Measurements from ENCODE around the gene RCAN3. TPM values are rescaled to one million over a fixed set of nuclear protein-coding genes. Genes with fewer than 3 reads are reported as not detected.
"Not testable (repeated sequence)": the region's sequence is repeated elsewhere in the genome, so short reads cannot be mapped to it uniquely, and the experiment has no call there.

Gene RCAN3
- total RNA-seq, 1 donor from 2014 or later: 11.3 TPM

DNA sequence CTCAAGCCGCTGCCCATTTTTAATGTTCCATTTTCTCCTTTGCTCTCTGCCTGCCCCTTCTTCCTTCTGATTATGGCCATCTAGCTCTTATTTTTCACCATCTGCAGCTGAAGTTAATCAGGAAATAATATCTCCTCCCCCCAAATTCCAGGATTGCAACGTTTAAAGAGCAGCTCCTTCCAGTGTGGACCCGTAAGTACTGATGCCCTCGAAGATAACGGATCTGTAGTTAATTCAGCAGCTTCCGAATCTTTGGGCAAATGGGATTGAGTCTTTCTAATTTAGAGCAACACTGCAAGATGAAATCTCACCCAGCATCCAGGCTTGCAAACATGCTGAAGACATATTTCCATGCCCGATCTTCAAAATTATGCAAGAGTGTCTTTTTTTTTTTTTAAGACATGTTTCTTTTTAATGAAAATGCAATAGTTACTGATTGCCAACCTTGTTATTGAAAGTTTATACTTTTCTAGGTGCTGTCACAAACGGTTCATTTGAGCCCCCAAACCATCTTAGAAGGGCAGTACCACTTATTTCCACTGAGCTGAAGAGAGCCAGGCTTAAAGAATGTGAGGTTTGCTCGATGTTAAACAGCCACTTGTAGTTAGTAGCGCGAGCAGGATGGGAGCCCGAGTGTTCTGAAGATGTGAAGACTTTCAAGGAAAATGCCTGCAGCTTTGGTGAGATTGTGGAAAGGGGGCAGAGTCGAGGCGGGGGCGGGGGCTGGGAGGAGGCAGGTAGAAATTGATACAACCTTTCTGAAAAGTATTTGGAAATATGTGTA, 10.9 kb upstream of the RCAN3 start:
- H3K36me3 ChIP-seq: no peaks in the 10 kb centered on the region
- H3K27me3 ChIP-seq: no peaks in the 10 kb centered on the region
- H3K4me3 ChIP-seq: no peak overlapping the region
- H3K27ac ChIP-seq: no peak overlapping the region
- TF ChIP-seq, protein P1, sequence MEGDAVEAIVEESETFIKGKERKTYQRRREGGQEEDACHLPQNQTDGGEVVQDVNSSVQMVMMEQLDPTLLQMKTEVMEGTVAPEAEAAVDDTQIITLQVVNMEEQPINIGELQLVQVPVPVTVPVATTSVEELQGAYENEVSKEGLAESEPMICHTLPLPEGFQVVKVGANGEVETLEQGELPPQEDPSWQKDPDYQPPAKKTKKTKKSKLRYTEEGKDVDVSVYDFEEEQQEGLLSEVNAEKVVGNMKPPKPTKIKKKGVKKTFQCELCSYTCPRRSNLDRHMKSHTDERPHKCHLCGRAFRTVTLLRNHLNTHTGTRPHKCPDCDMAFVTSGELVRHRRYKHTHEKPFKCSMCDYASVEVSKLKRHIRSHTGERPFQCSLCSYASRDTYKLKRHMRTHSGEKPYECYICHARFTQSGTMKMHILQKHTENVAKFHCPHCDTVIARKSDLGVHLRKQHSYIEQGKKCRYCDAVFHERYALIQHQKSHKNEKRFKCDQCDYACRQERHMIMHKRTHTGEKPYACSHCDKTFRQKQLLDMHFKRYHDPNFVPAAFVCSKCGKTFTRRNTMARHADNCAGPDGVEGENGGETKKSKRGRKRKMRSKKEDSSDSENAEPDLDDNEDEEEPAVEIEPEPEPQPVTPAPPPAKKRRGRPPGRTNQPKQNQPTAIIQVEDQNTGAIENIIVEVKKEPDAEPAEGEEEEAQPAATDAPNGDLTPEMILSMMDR (IDR thresholded peaks at IDR 0.05): no peak
- ATAC-seq: no peak
- no peaks in the 10 kb centered on the region for H3K4me1 ChIP-seq
- intact Hi-C loops (cut with DNase I): no loop called here
- DNase-seq: no peak
- H3K9me3 ChIP-seq: no peaks in the 10 kb centered on the region

DNA sequence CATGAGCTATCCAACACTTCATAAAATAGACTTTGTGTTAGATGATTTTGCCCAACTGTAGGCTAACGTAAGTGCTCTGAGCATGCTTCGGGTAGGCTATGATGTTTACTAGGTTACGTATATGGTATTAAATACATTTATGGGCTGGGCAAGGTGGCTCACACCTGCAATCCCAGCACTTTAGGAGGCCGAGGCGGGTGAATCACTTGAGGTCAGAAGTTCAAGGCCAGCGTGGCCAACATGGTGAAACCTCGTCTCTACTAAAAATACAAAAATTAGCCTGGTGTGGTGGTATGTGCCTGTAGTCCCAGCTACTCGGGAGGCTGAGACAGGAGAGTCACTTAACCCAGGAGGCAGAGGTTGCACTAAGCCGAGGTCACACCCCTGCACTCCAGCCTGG, 9.7 kb upstream of the RCAN3 start:
- intact Hi-C loops (cut with DNase I); ATAC-seq: not testable (repeated sequence)

DNA sequence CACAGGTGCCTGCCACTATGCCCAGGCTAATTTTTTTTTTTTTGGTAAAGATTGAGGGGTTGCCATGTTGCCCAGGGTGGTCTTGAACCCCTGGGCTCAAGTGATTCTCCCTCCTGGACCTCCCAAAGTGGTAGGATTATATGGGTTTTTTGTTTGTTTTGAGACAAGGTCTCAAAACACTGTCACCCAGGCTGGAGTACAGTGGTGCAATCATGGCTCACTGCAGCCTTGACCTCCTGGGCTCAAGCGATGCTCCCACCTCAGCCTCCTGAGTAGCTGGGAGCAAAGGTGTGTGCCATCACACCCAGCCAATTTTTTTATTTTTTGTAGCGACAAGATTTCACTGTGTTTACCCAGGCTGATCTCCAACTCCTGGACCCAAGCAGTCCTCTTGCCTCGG, 8.9 kb upstream of the RCAN3 start:
- H3K9me3 ChIP-seq: no peaks in the 10 kb centered on the region
- TF ChIP-seq, protein P1 (IDR thresholded peaks at IDR 0.05): no peak
- H3K36me3 ChIP-seq: no peaks in the 10 kb centered on the region
- ATAC-seq (no peak), DNase-seq (no peak)
- intact Hi-C loops (cut with DNase I): no loop called here
- no peak overlapping the region for H3K4me3 ChIP-seq
- H3K27me3 ChIP-seq: no peaks in the 10 kb centered on the region
- no peak overlapping the region for H3K27ac ChIP-seq
- no peaks in the 10 kb centered on the region for H3K4me1 ChIP-seq

More for the DNA sequence above, 9.7 kb upstream of the RCAN3 start:
- H3K4me3 ChIP-seq, H3K9me3 ChIP-seq, H3K27me3 ChIP-seq, DNase-seq, H3K36me3 ChIP-seq, H3K27ac ChIP-seq, H3K4me1 ChIP-seq: not testable (repeated sequence)

DNA sequence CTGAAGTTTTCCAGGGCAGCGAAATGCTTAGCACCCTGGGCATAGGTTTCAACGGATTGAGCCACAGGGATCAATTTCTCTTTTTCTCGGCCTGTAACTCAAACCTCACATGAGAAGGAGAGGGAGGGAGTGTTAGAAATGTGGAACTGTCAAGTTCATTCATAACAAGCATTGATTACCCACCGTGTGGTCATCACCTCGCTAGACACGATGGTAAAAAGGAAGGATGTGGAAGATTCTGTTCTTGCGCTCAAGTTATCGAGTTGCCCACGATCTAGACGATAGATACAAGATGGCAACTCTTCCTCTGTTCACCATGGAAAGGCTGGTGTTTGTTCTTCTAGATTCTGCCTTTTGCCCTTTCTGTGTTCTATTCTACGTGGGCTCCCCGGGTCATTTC, 4.0 kb upstream of the RCAN3 start:
- no peaks in the 10 kb centered on the region for H3K9me3 ChIP-seq
- DNase-seq (no peak), ATAC-seq (no peak)
- no peak overlapping the region for H3K27ac ChIP-seq
- H3K27me3 ChIP-seq: no peaks in the 10 kb centered on the region
- H3K4me3 ChIP-seq: no peak overlapping the region
- no peaks in the 10 kb centered on the region for H3K36me3 ChIP-seq
- TF ChIP-seq, protein P1 (IDR thresholded peaks at IDR 0.05): no peak
- intact Hi-C loops (cut with DNase I): no loop called here
- H3K4me1 ChIP-seq: peaks cover 5% of the 10 kb centered on the region

DNA sequence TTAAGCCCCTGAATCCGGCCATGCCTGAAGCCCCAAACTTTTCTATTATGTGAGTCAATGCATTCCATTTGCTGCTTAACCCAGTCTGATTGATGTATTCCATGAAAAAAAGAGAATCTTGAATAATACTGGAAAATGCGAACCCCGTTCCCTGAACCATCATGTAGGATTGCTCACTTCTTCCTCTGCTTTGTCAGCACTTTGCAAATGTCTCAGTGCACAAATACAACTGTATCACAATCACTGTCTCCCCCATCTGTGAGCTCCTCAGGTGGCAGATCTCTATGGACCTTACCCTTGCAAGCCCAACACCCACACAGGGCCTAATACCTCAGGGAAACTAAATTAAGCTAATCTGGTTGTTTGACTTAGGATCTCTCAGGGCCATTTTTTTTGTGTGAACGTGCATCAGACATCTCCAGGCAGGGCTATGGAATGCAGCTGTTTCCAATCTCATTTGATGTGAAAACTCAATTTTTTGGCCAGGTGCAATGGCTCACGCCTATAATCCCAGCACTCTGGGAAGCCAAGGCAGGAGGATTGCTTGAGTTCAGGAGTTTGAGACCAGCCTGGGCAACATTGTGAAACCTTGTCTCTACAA, 2.1 kb upstream of the RCAN3 start:
- peaks cover 13% of the 10 kb centered on the region for H3K4me1 ChIP-seq
- H3K27ac ChIP-seq: no peak overlapping the region
- TF ChIP-seq, protein P1 (IDR thresholded peaks at IDR 0.05): no peak
- no peaks in the 10 kb centered on the region for H3K9me3 ChIP-seq
- no peak for DNase-seq
- no peaks in the 10 kb centered on the region for H3K36me3 ChIP-seq
- no peaks in the 10 kb centered on the region for H3K27me3 ChIP-seq
- no peak for ATAC-seq
- intact Hi-C loops (cut with DNase I): no loop called here
- H3K4me3 ChIP-seq: no peak overlapping the region

DNA sequence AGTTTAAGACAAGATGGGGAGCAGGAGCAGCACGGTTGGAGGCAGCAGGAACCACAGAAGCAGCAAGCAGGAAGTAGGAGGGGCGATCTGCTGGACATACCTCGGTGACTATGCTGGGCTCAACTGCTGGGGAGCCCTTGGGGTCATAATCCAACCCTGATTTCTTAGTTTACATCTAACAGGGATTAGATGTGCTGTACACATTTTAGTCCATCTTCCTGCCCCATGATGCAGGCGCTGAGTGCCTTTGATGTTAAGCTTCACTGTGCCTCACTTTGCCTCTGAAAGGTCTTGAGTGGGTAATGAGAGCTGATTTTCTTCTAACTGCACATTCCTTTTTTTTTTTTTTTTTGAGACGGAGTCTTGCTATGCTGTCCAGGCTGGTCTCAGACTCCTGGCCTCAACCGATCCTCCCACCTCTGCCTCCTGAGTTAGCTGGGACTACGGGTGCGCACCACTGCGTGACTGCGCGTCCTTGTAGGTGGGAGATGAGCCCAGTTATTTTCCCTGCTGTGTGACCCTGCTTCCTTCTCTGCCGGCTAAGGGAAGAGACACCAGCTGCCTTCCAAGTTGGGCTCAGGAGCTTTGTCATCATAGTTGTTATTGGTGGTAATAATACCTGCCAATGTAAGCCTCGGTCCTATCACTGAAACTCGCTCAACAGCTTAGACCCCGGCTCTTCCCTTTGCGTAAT, 1.1 kb upstream of the RCAN3 start:
- ATAC-seq (peak; percentile 5), DNase-seq (no peak)
- H3K27ac ChIP-seq: peak overlapping the region; percentile 90
- H3K4me1 ChIP-seq: peaks cover 13% of the 10 kb centered on the region
- H3K4me3 ChIP-seq: peak overlapping the region; percentile 76
- intact Hi-C loops (cut with DNase I): no loop called here
- TF ChIP-seq, protein P1 (IDR thresholded peaks at IDR 0.05): no peak
- H3K27me3 ChIP-seq: no peaks in the 10 kb centered on the region
- H3K9me3 ChIP-seq: no peaks in the 10 kb centered on the region
- H3K36me3 ChIP-seq: no peaks in the 10 kb centered on the region

All from upper lobe of right lung (tissue), 1 donor.